MG63 (cell line): Measurements from ENCODE around the gene TMEM186. TPM values are rescaled to one million over a fixed set of nuclear protein-coding genes. Genes with fewer than 3 reads are reported as not detected.
"Not testable (repeated sequence)": the region's sequence is repeated elsewhere in the genome, so short reads cannot be mapped to it uniquely, and the experiment has no call there.

ENCODE experiments used
- DNase-seq: peaks from one replicate; pipeline ENCODE4 v3.0.0-alpha.2; 2020
- H3K27me3 ChIP-seq: fragments of 250-450 bp; sonication (Bioruptor Pico); 2 replicates; pipeline ENCODE4 v1.5.1; 2020; ENCODE audit warnings: mild to moderate bottlenecking, moderate library complexity
- H3K36me3 ChIP-seq: fragments of 250-450 bp; sonication (Bioruptor Pico); 2 replicates; pipeline ENCODE4 v1.5.1; 2020; ENCODE audit warnings: mild to moderate bottlenecking, moderate library complexity
- H3K4me3 ChIP-seq: fragments of 250-450 bp; sonication (Bioruptor Pico); 2 replicates; pipeline ENCODE4 v1.5.1; 2020; ENCODE audit warnings: mild to moderate bottlenecking, moderate library complexity
- H3K9me3 ChIP-seq: fragments of 250-450 bp; sonication (Bioruptor Pico); 2 replicates; pipeline ENCODE4 v1.5.1; 2020; ENCODE audit warnings: mild to moderate bottlenecking, moderate library complexity
- total RNA-seq: library from RNA; depleted of rRNA; stranded (reverse); fragments of >200 nt; shearing (Covaris generic); gene quantifications from 2 replicates; pipeline ENCODE4 v1.2.3, GENCODE V29; 2014; ENCODE audit warnings: low replicate concordance

Gene TMEM186
- total RNA-seq, 1 experiment from 2014 or later, result 9.3 TPM

- peaks cover 37% of the 10 kb centered on the region for H3K36me3 ChIP-seq
- no peak overlapping the region for H3K4me3 ChIP-seq
- no peaks in the 10 kb centered on the region for H3K9me3 ChIP-seq
- no peaks in the 10 kb centered on the region for H3K27me3 ChIP-seq
- no peak for DNase-seq
Measured at GRCh38 chr16:8795091-8795490, 2.3 kb downstream of the TMEM186 start.

DNA sequence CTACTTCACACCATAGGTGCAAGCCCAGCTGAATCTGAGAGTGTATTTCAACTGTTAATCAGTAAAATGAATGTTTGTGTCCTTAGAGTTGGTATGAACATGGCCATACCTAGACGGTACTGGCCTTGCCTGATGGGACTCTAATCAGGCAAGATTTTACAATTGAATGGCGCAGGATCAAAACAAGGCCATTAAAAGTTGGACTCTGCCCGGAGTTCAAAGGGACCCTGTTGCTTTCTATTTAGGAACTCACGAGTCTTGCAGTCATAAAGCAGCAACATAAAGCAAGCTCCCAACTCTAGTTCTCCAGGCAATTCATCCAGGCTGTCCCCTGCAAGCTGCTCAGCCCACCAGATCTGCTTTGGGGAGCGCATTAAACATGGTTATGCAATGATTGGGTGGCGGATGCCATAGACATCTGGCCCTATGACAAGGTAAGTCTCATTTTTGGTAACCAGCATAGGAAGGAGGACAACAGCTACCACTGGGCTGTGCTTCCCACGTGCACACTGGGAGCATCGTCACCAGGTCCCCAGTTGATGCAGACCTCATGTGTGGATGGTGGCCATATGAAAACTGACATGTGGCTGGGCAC is 8.8 kb downstream of the TMEM186 start:
- Histone ChIP-seq H3K4me3 (no peak overlapping the region), H3K27me3 (no peaks in the 10 kb centered on the region), H3K36me3 (peaks cover 4% of the 10 kb centered on the region; the same call in 1 of the 2 replicates), H3K9me3 (no peaks in the 10 kb centered on the region)
- DNase-seq, result no peak

DNA sequence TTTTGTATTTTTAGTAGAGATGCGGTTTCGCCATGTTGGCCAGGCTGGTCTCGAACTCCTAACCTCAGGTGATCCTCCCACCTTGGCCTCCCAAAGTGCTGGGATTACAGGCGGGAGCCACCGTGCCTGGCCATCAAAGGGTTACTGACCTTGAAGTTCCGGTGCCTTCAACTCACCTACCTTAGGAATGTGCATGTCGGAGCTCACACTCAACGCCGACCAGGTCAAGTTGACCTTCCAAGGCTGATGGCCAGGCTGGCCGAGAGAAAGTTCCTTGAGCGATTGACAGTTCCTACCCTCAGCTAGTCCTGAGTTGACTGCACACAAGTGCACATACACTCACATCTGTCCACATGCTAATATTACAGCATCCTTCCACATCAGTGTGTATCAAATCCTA is 11.1 kb downstream of the TMEM186 start:
- not testable (repeated sequence) for H3K4me3 ChIP-seq, H3K36me3 ChIP-seq, H3K27me3 ChIP-seq, H3K9me3 ChIP-seq, DNase-seq

DNA sequence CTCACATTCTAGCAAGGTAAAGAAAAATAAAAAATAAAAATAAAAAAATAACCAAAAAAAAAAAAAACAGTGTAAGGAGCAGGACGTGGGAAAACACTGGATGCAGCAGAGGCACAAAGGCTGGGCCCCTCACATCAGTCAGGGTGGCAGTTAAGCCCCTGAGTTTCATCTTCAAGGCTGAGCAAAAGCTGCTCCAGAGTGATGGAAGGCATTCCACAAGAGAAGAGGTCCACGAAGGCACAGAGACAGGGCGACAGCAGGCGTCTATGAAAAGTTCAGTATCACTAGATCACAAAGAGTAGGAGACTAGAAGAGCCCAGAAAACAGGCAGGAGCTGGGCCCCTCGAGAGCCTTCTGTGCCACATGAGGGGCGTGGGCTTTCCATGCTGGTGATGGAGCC is 12.0 kb downstream of the TMEM186 start:
- H3K9me3 ChIP-seq, result no peaks in the 10 kb centered on the region
- H3K4me3 ChIP-seq, result no peak overlapping the region

GRCh38 chr16:8782673-8783072 is 14.8 kb downstream of the TMEM186 start:
- DNase-seq, result no peak
- no peak overlapping the region for H3K4me3 ChIP-seq
- no peaks in the 10 kb centered on the region for H3K36me3 ChIP-seq

More for the DNA sequence above, 12.0 kb downstream of the TMEM186 start:
- Histone ChIP-seq H3K36me3 (no peaks in the 10 kb centered on the region), H3K27me3 (no peaks in the 10 kb centered on the region)
- no peak for DNase-seq

DNA sequence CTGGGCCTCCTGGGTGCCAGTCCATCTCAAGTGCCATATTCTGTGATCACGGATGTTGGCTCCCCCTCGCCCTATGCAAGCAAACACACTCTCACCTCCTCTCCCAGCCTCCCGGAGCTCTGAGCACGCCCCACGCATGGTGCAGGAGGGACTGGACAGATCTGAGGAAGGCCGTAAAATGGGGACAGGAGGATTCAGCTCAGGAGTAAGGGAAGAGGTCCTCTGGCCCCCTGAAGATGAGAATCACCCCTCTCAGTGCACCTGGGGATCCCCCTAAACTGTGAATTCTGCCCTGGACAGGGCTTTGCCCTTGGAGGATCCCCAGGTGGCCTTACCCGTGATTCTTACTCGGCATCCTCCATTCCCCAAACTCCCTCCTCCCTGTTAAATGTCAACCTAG is 15.6 kb downstream of the TMEM186 start:
- Histone ChIP-seq H3K9me3 (no peaks in the 10 kb centered on the region), H3K36me3 (no peaks in the 10 kb centered on the region), H3K4me3 (no peak overlapping the region), H3K27me3 (no peaks in the 10 kb centered on the region)
- DNase-seq, result no peak

More at GRCh38 chr16:8782673-8783072, 14.8 kb downstream of the TMEM186 start:
- no peaks in the 10 kb centered on the region for H3K9me3 ChIP-seq
- no peaks in the 10 kb centered on the region for H3K27me3 ChIP-seq

DNA sequence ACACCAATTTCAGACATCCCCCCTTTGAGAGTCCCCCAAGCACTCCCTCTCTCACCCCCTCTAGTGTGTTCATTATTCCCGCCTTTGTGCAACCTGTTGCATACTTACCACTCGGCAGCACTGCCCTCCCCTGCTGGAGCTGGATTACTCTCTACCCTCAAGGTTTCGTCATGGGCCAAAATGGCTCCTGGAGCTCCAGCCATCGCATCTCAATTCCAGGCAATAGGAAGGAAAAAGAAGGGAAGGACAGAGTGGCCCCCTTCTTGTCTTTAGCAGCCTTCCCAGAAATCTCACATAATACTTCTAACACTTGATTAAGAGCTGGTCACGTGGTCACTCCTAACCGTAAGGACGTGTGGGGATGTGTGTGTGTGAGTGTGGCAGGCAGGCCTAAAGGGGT is 20.2 kb downstream of the TMEM186 start:
- Histone ChIP-seq H3K4me3 (no peak overlapping the region), H3K36me3 (no peaks in the 10 kb centered on the region), H3K27me3 (no peaks in the 10 kb centered on the region), H3K9me3 (no peaks in the 10 kb centered on the region)
- no peak for DNase-seq

DNA sequence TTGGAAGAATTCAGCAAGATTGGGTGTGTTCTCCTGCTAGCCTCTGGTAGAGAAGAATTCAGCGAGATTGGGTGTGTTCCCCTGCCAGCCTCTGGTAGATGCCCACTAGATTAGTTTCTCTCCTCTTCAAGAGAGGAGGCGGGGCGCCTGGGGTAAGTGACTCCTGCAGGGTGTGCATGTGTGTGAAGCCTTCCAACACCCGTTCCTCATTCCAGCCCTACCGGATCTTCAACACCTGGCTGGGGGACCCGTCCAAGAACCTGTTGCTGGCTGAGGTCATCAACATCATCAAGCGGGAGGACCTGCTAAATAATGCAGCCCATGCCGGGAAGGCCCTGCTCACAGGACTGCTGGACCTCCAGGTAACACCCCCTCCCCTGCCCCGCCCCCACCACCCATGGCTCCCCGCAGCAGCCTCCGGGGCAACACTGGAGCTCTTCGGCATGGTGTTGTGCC is 21.3 kb downstream of the TMEM186 start:
- Histone ChIP-seq H3K36me3 (no peaks in the 10 kb centered on the region), H3K4me3 (no peak overlapping the region), H3K27me3 (no peaks in the 10 kb centered on the region), H3K9me3 (no peaks in the 10 kb centered on the region)
- no peak for DNase-seq

- Histone ChIP-seq H3K4me3 (no peak overlapping the region), H3K9me3 (no peaks in the 10 kb centered on the region), H3K36me3 (no peaks in the 10 kb centered on the region), H3K27me3 (no peaks in the 10 kb centered on the region)
- DNase-seq, result no peak
Measured at GRCh38 chr16:8775359-8775758, 22.1 kb downstream of the TMEM186 start.

- DNase-seq, result no peak
- Histone ChIP-seq H3K9me3 (no peaks in the 10 kb centered on the region), H3K4me3 (no peak overlapping the region), H3K36me3 (no peaks in the 10 kb centered on the region), H3K27me3 (no peaks in the 10 kb centered on the region)
Measured at GRCh38 chr16:8774208-8774607, 23.2 kb downstream of the TMEM186 start.

DNA sequence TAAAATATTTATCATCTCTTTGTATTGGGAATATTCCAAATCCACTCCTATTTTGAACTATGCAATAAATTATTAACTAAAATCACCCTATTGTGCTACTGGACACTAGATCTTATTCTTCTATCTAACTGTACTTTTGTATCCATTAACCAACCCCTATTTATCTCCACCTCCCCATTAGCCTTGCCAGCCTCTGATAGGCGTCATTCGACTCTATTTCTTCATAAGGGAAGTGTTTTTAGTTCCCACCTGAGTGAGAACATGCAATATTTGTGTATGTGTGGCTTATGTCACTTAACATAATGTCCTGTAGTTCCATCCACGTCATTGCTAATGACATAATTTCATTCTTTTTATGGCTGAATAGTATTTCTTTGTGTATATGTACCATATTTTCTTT is 23.9 kb downstream of the TMEM186 start:
- Histone ChIP-seq H3K27me3 (no peaks in the 10 kb centered on the region), H3K36me3 (no peaks in the 10 kb centered on the region), H3K9me3 (no peaks in the 10 kb centered on the region), H3K4me3 (no peak overlapping the region)
- DNase-seq, result no peak

DNA sequence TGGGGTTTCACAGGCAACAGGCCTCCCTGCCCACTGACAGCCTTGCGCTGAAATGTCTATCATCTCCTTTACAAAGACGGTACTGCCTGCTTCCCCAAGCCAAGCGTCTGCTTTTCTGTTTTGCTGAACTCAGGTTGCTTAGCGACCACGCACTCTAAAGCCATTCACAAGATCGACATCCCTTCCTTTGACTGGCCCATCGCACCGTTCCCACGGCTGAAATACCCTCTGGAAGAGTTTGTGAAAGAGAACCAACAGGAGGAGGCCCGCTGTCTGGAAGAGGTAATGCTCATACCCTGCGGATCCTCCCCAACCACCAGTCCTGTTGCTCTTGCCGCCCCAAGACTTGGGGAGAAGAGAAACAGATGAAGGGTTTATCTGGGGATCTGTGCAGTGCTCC is 28.7 kb downstream of the TMEM186 start:
- no peak for DNase-seq
- Histone ChIP-seq H3K9me3 (no peaks in the 10 kb centered on the region), H3K4me3 (no peak overlapping the region), H3K36me3 (no peaks in the 10 kb centered on the region), H3K27me3 (no peaks in the 10 kb centered on the region)

DNA sequence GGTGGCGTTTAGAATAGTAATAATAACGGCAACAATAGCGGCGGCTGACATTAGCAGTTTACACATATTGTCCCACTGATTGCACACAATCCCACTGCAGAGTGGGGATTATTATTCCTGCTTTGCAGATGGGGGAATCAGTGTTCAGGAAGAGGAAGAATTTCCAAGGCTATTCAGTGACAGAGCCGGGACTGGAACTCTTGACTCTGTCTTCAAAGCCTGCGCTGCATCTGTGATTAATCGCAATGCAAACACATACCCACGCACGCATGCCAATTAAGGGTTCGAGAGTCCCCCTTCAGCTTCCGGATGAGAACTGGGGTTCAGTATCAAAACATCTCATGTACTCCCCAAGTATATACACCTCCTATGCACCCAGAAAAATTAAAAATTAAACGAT is 29.2 kb downstream of the TMEM186 start:
- no peaks in the 10 kb centered on the region for H3K36me3 ChIP-seq
- no peak for DNase-seq
- H3K27me3 ChIP-seq, result no peaks in the 10 kb centered on the region
- H3K4me3 ChIP-seq, result no peak overlapping the region
- no peaks in the 10 kb centered on the region for H3K9me3 ChIP-seq

- H3K4me3 ChIP-seq, result no peak overlapping the region
- no peaks in the 10 kb centered on the region for H3K27me3 ChIP-seq
- no peaks in the 10 kb centered on the region for H3K36me3 ChIP-seq
- no peak for DNase-seq
- H3K9me3 ChIP-seq, result no peaks in the 10 kb centered on the region
Measured at GRCh38 chr16:8767176-8767575, 30.3 kb downstream of the TMEM186 start.

DNA sequence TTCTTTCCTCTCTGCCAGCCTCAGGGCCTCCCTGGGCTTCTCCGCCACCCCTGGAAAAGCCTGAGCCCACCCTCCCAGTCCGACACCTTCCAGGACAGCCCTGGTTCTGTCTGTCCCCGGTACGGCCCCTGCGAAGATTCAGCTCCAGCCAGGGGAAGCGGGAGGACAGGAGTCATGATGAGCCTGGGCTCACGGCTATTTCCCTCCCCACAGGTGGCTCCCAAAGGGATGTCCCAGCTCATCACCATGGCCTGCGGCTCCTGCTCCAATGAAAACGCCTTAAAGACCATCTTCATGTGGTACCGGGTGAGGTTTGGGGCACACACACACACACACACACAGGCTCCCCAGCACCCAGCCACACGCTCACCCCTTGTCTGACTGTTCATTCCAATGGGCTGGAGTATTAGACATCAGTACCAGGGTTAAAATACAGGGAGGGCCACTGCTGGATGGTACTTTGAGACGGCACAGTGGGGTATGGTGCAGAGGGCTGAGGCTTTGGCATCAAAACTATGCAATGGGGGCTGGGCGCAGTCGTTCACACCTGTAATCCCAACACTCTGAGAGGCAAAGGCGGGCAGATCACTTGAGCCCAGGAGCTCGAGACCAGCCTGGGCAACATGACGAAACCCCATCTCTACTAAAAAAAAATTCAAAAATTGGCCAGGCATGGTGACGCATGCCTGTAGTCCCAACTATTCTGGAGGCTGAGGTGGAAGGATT is 32.8 kb downstream of the TMEM186 start:
- no peaks in the 10 kb centered on the region for H3K27me3 ChIP-seq
- H3K9me3 ChIP-seq, result no peaks in the 10 kb centered on the region
- no peak for DNase-seq
- no peaks in the 10 kb centered on the region for H3K36me3 ChIP-seq
- no peak overlapping the region for H3K4me3 ChIP-seq

DNA sequence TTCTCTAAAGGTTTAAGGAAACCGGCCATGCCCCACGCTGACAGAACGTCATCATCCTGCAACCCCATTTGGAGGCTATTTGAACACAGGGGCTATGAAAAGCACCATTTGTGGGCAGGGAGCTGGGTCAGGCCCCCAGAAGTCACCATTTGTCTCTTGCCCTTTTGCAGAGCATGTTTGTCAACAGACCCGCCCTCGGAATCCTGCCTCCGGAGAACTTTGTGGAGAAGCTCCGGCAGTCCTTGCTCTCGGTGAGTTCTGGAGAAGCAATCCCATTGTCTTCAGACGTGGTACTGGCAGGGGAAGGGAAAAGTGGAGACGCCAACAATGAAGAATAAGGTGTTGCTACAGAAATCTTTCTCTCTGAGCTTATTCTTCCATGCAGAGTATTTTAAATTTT is 33.5 kb downstream of the TMEM186 start:
- H3K4me3 ChIP-seq, result no peak overlapping the region
- no peaks in the 10 kb centered on the region for H3K9me3 ChIP-seq
- H3K36me3 ChIP-seq, result no peaks in the 10 kb centered on the region
- no peaks in the 10 kb centered on the region for H3K27me3 ChIP-seq
- no peak for DNase-seq

DNA sequence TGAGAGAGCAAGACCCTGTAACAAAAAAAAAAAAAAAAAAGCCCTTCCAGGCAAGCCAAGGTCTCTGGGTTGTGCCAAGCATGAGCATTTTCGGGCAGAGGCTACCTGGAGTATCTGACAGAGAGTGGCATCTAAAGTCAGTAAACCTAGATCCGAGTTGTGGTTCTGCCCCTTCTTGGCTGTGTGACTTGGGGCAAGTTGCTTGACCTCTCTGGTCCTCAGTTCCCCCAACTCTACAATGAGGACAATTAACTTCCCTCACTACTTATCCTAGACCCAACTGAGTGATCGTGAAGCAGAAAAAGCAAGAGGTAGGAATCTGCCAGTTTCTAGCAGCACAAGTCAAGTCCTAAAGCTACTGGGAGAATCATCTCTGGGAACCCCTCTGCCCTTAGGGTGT is 34.4 kb downstream of the TMEM186 start:
- Histone ChIP-seq H3K9me3 (no peaks in the 10 kb centered on the region), H3K36me3 (no peaks in the 10 kb centered on the region), H3K4me3 (no peak overlapping the region), H3K27me3 (peaks cover under 1% of the 10 kb centered on the region; the same call in 1 of the 2 replicates)
- no peak for DNase-seq

DNA sequence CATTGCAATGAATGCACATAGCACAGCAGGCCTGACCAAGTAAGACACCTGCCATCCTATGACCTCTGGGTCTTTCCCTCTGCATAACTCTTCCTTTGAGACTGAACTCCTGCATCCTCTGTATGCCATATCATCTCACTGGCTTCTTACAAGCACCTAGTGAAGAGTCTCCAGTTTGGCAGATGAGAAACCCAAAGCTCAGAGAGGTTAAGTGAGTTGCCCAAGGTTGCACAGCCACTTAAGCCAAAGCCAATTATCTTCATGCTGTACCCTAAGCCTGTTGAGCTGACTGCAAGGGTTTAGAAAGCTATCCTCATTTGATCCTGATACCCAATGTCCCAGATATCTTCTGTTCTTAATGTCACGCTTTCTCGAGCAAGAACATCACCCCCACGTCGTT is 35.2 kb downstream of the TMEM186 start:
- no peak for DNase-seq
- H3K36me3 ChIP-seq, result no peaks in the 10 kb centered on the region
- H3K9me3 ChIP-seq, result no peaks in the 10 kb centered on the region
- peaks cover 5% of the 10 kb centered on the region for H3K27me3 ChIP-seq
- H3K4me3 ChIP-seq, result no peak overlapping the region
